Measurements from ENCODE around the gene GJB1.

GRCh38 chrX:71173440-71173839 is 49.6 kb upstream of the GJB1 start:
- no peak for TF ChIP-seq CTCF (IDR thresholded peaks at IDR 0.05)
- no peak for TF ChIP-seq POLR2A (IDR thresholded peaks at IDR 0.05)

Measured in heart left ventricle (tissue), 13 donors.